Panc1 (cell line): Measurements from ENCODE around the gene CCDC146. TPM values are rescaled to one million over a fixed set of nuclear protein-coding genes. Genes with fewer than 3 reads are reported as not detected.

Source experiments
- ATAC-seq: fragments of 200-7000 bp; cut with Tn5 transposase; 2 replicates; pipeline ENCODE4 v1.9.1; 2020; ENCODE audit warnings: mild to moderate bottlenecking, moderate library complexity
- BruUV-seq: library from RNA; stranded (reverse); fragments of 400-500 nt; replicated peaks from 2 replicates; lab custom pipeline; 2021; lab: Mats Ljungman, UMichigan
- CTCF ChIA-PET: fragments of 300-600 bp; sonication (Branson Sonifier 250); formaldehyde crosslinking; loops from one replicate; lab custom pipeline; 2022; ENCODE audit warnings: antibody characterized with exemption; lab: Charles Lee
- POLR2A ChIA-PET: fragments of 300-600 bp; sonication (Branson Sonifier 250); formaldehyde crosslinking; loops from one replicate; lab custom pipeline; 2022; ENCODE audit warnings: antibody characterized with exemption; lab: Charles Lee
- DNase-seq: peaks from one replicate; pipeline ENCODE4 v3.0.0-alpha.2; 2010; ENCODE audit warnings: low read depth, low spot score
- H3K27ac ChIP-seq: 2 replicates; pipeline ENCODE4 v1.5.1; 2011; ENCODE audit warnings: mild to moderate bottlenecking, low read length, inconsistent platforms
- H3K27me3 ChIP-seq: fragments of 200-500 bp; sonication (Bioruptor generic); 2 replicates; pipeline ENCODE4 v1.6.0; 2014; ENCODE audit warnings: low read length, inconsistent platforms; ENCODE audit not compliant: control insufficient read depth, insufficient read depth
- H3K36me3 ChIP-seq: fragments of 200-500 bp; sonication (Bioruptor generic); 2 replicates; pipeline ENCODE4 v1.5.1; 2014; ENCODE audit warnings: inconsistent platforms, mild to moderate bottlenecking, low read length, moderate library complexity; ENCODE audit not compliant: control insufficient read depth, insufficient read depth
- H3K4me1 ChIP-seq: 2 replicates; pipeline ENCODE4 v1.5.1; 2011; ENCODE audit warnings: inconsistent platforms, mild to moderate bottlenecking, low read length, moderate library complexity; ENCODE audit not compliant: control insufficient read depth, insufficient read depth
- H3K4me3 ChIP-seq, 2 experiments: 2 replicates each; pipeline ENCODE4 v1.5.1; 2011 to 2012; ENCODE audit warnings: low read depth in 2 of 2, low read length in 2 of 2, mild to moderate bottlenecking in 2 of 2, inconsistent platforms in 1 of 2, moderate library complexity in 1 of 2
- H3K9me3 ChIP-seq: fragments of 200-500 bp; sonication (Bioruptor generic); 2 replicates; pipeline ENCODE4 v1.5.1; 2014; ENCODE audit warnings: low read depth, mild to moderate bottlenecking, inconsistent platforms, low read length, moderate library complexity; ENCODE audit not compliant: control insufficient read depth, insufficient read depth
- CTCF ChIP-seq: fragments of 450-650 bp; IDR thresholded peaks from 2 replicates; pipeline ENCODE4 v1.5.1; 2017; ENCODE audit warnings: mild to moderate bottlenecking
- POLR2AphosphoS5 ChIP-seq: IDR thresholded peaks from 2 replicates; pipeline ENCODE4 v1.6.1; 2012; ENCODE audit warnings: mild to moderate bottlenecking, low read depth, low read length, moderate library complexity
- SIN3A ChIP-seq: IDR thresholded peaks from 2 replicates; pipeline ENCODE4 v1.6.1; 2012; ENCODE audit warnings: low read depth, mild to moderate bottlenecking, low read length, moderate library complexity, borderline replicate concordance; ENCODE audit not compliant: insufficient read depth
- TCF7L2 ChIP-seq: IDR thresholded peaks from 2 replicates; pipeline ENCODE4 v1.6.1; 2011; ENCODE audit warnings: mild to moderate bottlenecking, low read depth, low read length, inconsistent platforms
- in situ Hi-C: cut with HindIII; loops from 2 replicates; pipeline ENCODE4 v1.10.0; 2016; ENCODE audit warnings: low sequenced_read_pairs, low pct_unique_long_range_greater_than_20kb
- intact Hi-C: fragments of 100-400 bp; cut with micrococcal nuclease; formaldehyde crosslinking; loops from one replicate; pipeline ENCODE4 v1.10.0; 2022; ENCODE audit not compliant: unreplicated experiment
- total RNA-seq: library from RNA; stranded (reverse); gene quantifications from one replicate; pipeline ENCODE4 v1.2.1, GENCODE V29; 2021; ENCODE audit not compliant: unreplicated experiment
- TF ChIP-seq, protein P1 (sequence below), 2 experiments: IDR thresholded peaks; 2 replicates each; pipeline ENCODE4 v1.6.1; 2011 to 2012; ENCODE audit warnings: low read depth in 2 of 2, control low read depth in 1 of 2, low read length in 1 of 2, mild to moderate bottlenecking in 1 of 2, moderate library complexity in 1 of 2; ENCODE audit not compliant: insufficient read depth in 1 of 2

The CCDC146 gene
- total RNA-seq, 1 experiment from 2014 or later = 1.2 TPM

GRCh38 chr7:77253151-77253550 lies 130.7 kb downstream of the CCDC146 start:
- in situ Hi-C loops = no loop called here
- Histone ChIP-seq H3K27me3 (peaks cover 2% of the 10 kb centered on the region; the same call in 1 of the 2 replicates), H3K9me3 (no peaks in the 10 kb centered on the region), H3K36me3 (no peaks in the 10 kb centered on the region), H3K4me1 (no peaks in the 10 kb centered on the region), H3K27ac (no peak overlapping the region), H3K4me3 (no peak overlapping the region)
- DNase-seq (no peak), ATAC-seq (no peak)
- intact Hi-C loops = loop anchor here (5.0 kb wide), 1 partner anchor 79 kb away; no protein-coding TSS in a partner anchor
- ChIA-PET CTCF (no interaction called here), POLR2A (no interaction called here)
- TF ChIP-seq TCF7L2 = no peak
- no TSS peak for BruUV-seq

- no TSS peak for BruUV-seq
- Histone ChIP-seq H3K4me1 (no peaks in the 10 kb centered on the region), H3K27ac (no peak overlapping the region), H3K36me3 (no peaks in the 10 kb centered on the region), H3K4me3 (no peak overlapping the region), H3K27me3 (peaks cover 2% of the 10 kb centered on the region; the same call in 1 of the 2 replicates), H3K9me3 (no peaks in the 10 kb centered on the region)
- TF ChIP-seq, protein P1, sequence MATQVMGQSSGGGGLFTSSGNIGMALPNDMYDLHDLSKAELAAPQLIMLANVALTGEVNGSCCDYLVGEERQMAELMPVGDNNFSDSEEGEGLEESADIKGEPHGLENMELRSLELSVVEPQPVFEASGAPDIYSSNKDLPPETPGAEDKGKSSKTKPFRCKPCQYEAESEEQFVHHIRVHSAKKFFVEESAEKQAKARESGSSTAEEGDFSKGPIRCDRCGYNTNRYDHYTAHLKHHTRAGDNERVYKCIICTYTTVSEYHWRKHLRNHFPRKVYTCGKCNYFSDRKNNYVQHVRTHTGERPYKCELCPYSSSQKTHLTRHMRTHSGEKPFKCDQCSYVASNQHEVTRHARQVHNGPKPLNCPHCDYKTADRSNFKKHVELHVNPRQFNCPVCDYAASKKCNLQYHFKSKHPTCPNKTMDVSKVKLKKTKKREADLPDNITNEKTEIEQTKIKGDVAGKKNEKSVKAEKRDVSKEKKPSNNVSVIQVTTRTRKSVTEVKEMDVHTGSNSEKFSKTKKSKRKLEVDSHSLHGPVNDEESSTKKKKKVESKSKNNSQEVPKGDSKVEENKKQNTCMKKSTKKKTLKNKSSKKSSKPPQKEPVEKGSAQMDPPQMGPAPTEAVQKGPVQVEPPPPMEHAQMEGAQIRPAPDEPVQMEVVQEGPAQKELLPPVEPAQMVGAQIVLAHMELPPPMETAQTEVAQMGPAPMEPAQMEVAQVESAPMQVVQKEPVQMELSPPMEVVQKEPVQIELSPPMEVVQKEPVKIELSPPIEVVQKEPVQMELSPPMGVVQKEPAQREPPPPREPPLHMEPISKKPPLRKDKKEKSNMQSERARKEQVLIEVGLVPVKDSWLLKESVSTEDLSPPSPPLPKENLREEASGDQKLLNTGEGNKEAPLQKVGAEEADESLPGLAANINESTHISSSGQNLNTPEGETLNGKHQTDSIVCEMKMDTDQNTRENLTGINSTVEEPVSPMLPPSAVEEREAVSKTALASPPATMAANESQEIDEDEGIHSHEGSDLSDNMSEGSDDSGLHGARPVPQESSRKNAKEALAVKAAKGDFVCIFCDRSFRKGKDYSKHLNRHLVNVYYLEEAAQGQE (IDR thresholded peaks at IDR 0.05; ENCODE audit: insufficient read depth in 1 of 2, low read depth in 2 of 2, low read length in 1 of 2) = no peak
- TF ChIP-seq POLR2AphosphoS5 (no peak), SIN3A (no peak), CTCF (no peak), TCF7L2 (no peak)
- no peak for DNase-seq
- ChIA-PET POLR2A (no interaction called here), CTCF (no interaction called here)
- in situ Hi-C loops (no loop called here), intact Hi-C loops (loop anchor here (5.0 kb wide), 1 partner anchor 78 kb away; no protein-coding TSS in a partner anchor)
- no peak for ATAC-seq
Measured at GRCh38 chr7:77254429-77254828, 132.0 kb downstream of the CCDC146 start.

GRCh38 chr7:77254915-77255314 lies 132.5 kb downstream of the CCDC146 start:
- no peaks in the 10 kb centered on the region; the same call in 1 of the 2 replicates for H3K27me3 ChIP-seq
- DNase-seq (no peak), ATAC-seq (no peak)
- intact Hi-C loops = loop anchor here (5.0 kb wide), 1 partner anchor 77 kb away; no protein-coding TSS in a partner anchor
- in situ Hi-C loops = no loop called here
- BruUV-seq = no TSS peak
- no peak overlapping the region for H3K4me3 ChIP-seq
- no peaks in the 10 kb centered on the region for H3K9me3 ChIP-seq
- ChIA-PET CTCF (no interaction called here), POLR2A (no interaction called here)
- TF ChIP-seq, protein P1 (IDR thresholded peaks at IDR 0.05; ENCODE audit: insufficient read depth in 1 of 2, low read depth in 2 of 2, low read length in 1 of 2) = no peak
- TF ChIP-seq TCF7L2 = no peak
- no peak for TF ChIP-seq CTCF
- TF ChIP-seq SIN3A = no peak
- no peak for TF ChIP-seq POLR2AphosphoS5
- no peak overlapping the region for H3K27ac ChIP-seq
- H3K4me1 ChIP-seq = no peaks in the 10 kb centered on the region
- H3K36me3 ChIP-seq = no peaks in the 10 kb centered on the region
